WTC11 (cell line): ENCODE results near the gene GRAMD2B. TPM values are rescaled to one million over a fixed set of nuclear protein-coding genes. Genes with fewer than 3 reads are reported as not detected.

Experiments
- ATAC-seq: fragments of 200-7000 bp; cut with Tn5 transposase; 2 replicates; pipeline ENCODE4 v1.10.0; 2021; ENCODE audit warnings: mild to moderate bottlenecking, moderate library complexity
- CTCF ChIA-PET: fragments of 300-600 bp; sonication (Branson Sonifier 250); formaldehyde crosslinking; loops from one replicate; lab custom pipeline; 2021; ENCODE audit warnings: antibody characterized with exemption; lab: Charles Lee
- POLR2A ChIA-PET: fragments of 350-600 bp; sonication (Branson Sonifier 250); formaldehyde crosslinking; loops from one replicate; lab custom pipeline; 2021; ENCODE audit warnings: antibody characterized with exemption; lab: Charles Lee
- DNase-seq: peaks from one replicate; pipeline ENCODE4 v3.0.0; 2021; ENCODE audit warnings: low spot score
- H3K27ac Mint-ChIP-seq: 2 replicates; pipeline ENCODE4 v1.8.0; 2021; ENCODE audit warnings: mixed read lengths
- H3K27me3 Mint-ChIP-seq: 2 replicates; pipeline ENCODE4 v1.8.0; 2021; ENCODE audit warnings: low read depth, mild to moderate bottlenecking, moderate library complexity, mixed read lengths
- H3K36me3 Mint-ChIP-seq: 2 replicates; pipeline ENCODE4 v1.8.0; 2021; ENCODE audit warnings: mixed read lengths
- H3K4me1 Mint-ChIP-seq: 2 replicates; pipeline ENCODE4 v1.8.0; 2022; ENCODE audit warnings: mixed read lengths
- H3K4me3 Mint-ChIP-seq: 2 replicates; pipeline ENCODE4 v1.8.0; 2021; ENCODE audit warnings: mild to moderate bottlenecking, moderate library complexity, mixed read lengths
- H3K9me3 Mint-ChIP-seq: 2 replicates; pipeline ENCODE4 v1.8.0; 2021; ENCODE audit warnings: mixed read lengths
- ATF1 ChIP-seq: sonication (generic); formaldehyde crosslinking; IDR thresholded peaks from 2 replicates; pipeline ENCODE4 v1.8.1; 2023; ENCODE audit warnings: mild to moderate bottlenecking, moderate library complexity, missing genetic modification reagents
- ATF2 ChIP-seq: sonication (generic); formaldehyde crosslinking; IDR thresholded peaks from 2 replicates; pipeline ENCODE4 v1.8.1; 2022; ENCODE audit warnings: low read depth, missing genetic modification reagents, borderline replicate concordance
- FOXK1 ChIP-seq: sonication (generic); formaldehyde crosslinking; IDR thresholded peaks from 2 replicates; pipeline ENCODE4 v1.8.0; 2022; ENCODE audit warnings: mild to moderate bottlenecking, moderate library complexity, missing genetic modification reagents
- JAZF1 ChIP-seq: fragments of 250-450 bp; sonication (Bioruptor Pico); IDR thresholded peaks from 2 replicates; pipeline ENCODE4 v1.9.0; 2021; ENCODE audit warnings: moderate library complexity, mild to moderate bottlenecking, inconsistent platforms
- KAT7 ChIP-seq: sonication (generic); formaldehyde crosslinking; IDR thresholded peaks from 2 replicates; pipeline ENCODE4 v1.8.1; 2023; ENCODE audit warnings: missing genetic modification reagents, mild to moderate bottlenecking, borderline replicate concordance
- MXD4 ChIP-seq: fragments of 250-450 bp; sonication (Bioruptor Pico); IDR thresholded peaks from 2 replicates; pipeline ENCODE4 v1.8.0; 2021; ENCODE audit warnings: mild to moderate bottlenecking, moderate library complexity, borderline replicate concordance
- NR2C2 ChIP-seq: sonication (generic); formaldehyde crosslinking; IDR thresholded peaks from 2 replicates; pipeline ENCODE4 v1.8.0; 2022; ENCODE audit warnings: mild to moderate bottlenecking, missing genetic modification reagents
- PRDM15 ChIP-seq: sonication (generic); formaldehyde crosslinking; IDR thresholded peaks from 2 replicates; pipeline ENCODE4 v1.8.0; 2022; ENCODE audit warnings: missing genetic modification reagents
- RORB ChIP-seq: fragments of 250-450 bp; sonication (Bioruptor Pico); IDR thresholded peaks from 2 replicates; pipeline ENCODE4 v1.9.0; 2021; ENCODE audit warnings: mild to moderate bottlenecking
- STAT6 ChIP-seq: sonication (generic); formaldehyde crosslinking; conservative IDR thresholded peaks from 2 replicates; pipeline ENCODE4 v1.8.1; 2023; ENCODE audit warnings: mild to moderate bottlenecking, low read depth, missing genetic modification reagents, moderate library complexity
- USF2 ChIP-seq: sonication (generic); formaldehyde crosslinking; IDR thresholded peaks from 2 replicates; pipeline ENCODE4 v1.8.1; 2023; ENCODE audit warnings: mild to moderate bottlenecking, missing genetic modification reagents, moderate library complexity
- ZNF219 ChIP-seq: sonication (generic); formaldehyde crosslinking; IDR thresholded peaks from 2 replicates; pipeline ENCODE4 v1.8.0; 2023; ENCODE audit warnings: missing genetic modification reagents, mild to moderate bottlenecking, borderline replicate concordance
- ZNF281 ChIP-seq: sonication (generic); formaldehyde crosslinking; IDR thresholded peaks from 2 replicates; pipeline ENCODE4 v1.8.0; 2023; ENCODE audit warnings: mild to moderate bottlenecking, missing genetic modification reagents
- ZNF425 ChIP-seq: fragments of 250-450 bp; sonication (Bioruptor Pico); conservative IDR thresholded peaks from 2 replicates; pipeline ENCODE4 v1.9.0; 2021; ENCODE audit warnings: mild to moderate bottlenecking
- ZNF671 ChIP-seq: fragments of 250-450 bp; sonication (Bioruptor Pico); IDR thresholded peaks from 2 replicates; pipeline ENCODE4 v1.8.0; 2021; ENCODE audit warnings: mild to moderate bottlenecking
- ZSCAN18 ChIP-seq: fragments of 250-450 bp; sonication (Bioruptor Pico); IDR thresholded peaks from 2 replicates; pipeline ENCODE4 v2.1.2; 2022; ENCODE audit warnings: mild to moderate bottlenecking, moderate library complexity
- total RNA-seq: library from RNA; stranded (reverse); gene quantifications from 3 replicates; pipeline ENCODE4 v1.2.3, GENCODE V29; 2021

The GRAMD2B gene
- total RNA-seq, 1 experiment from 2014 or later, result 11.6 TPM

- no peak for DNase-seq
- ATAC-seq, result no peak
- no peak for TF ChIP-seq FOXK1 (CRISPR knock-in tag)
- no peak for TF ChIP-seq RORB (CRISPR knock-in tag)
- TF ChIP-seq ZNF281 (CRISPR knock-in tag), result no peak
- TF ChIP-seq ZSCAN18 (CRISPR knock-in tag), result no peak
- no peak for TF ChIP-seq ATF2 (CRISPR knock-in tag)
- no peak for TF ChIP-seq ATF1
- TF ChIP-seq NR2C2 (CRISPR knock-in tag), result no peak
- TF ChIP-seq ZNF425, result no peak
- TF ChIP-seq USF2 (CRISPR knock-in tag), result no peak
- no peak for TF ChIP-seq MXD4 (CRISPR knock-in tag)
- no peak for TF ChIP-seq ZNF671 (CRISPR knock-in tag)
- TF ChIP-seq ZNF219 (CRISPR knock-in tag), result no peak
- no peak for TF ChIP-seq STAT6
- ChIA-PET POLR2A (interaction anchor here (0.7 kb wide), 1 partner anchor 51 kb away, joined by 9 read pairs; no protein-coding TSS in a partner anchor), CTCF (interaction anchor here (0.7 to 2.6 kb wide), 5 partner anchors 35 to 1835 kb away, joined by 3 to 10 read pairs (median 6); partner anchors contain the start of gene ALDH7A1)
- Mint-ChIP-seq H3K27me3 (no peaks in the 10 kb centered on the region), H3K4me1 (peaks cover 4% of the 10 kb centered on the region; the same call in 1 of the 2 replicates), H3K36me3 (peaks cover 17% of the 10 kb centered on the region), H3K9me3 (no peaks in the 10 kb centered on the region), H3K4me3 (no peak overlapping the region), H3K27ac (peak overlapping the region; percentile 10; the same call in 1 of the 2 replicates)
Observed at GRCh38 chr5:126543009-126543408, 119.8 kb downstream of the GRAMD2B start.

GRCh38 chr5:126543660-126544059 is 120.5 kb downstream of the GRAMD2B start:
- ChIA-PET POLR2A (interaction anchor here (0.6 to 0.7 kb wide), 2 partner anchors 50 to 75 kb away, joined by 3 to 9 read pairs; no protein-coding TSS in a partner anchor), CTCF (interaction anchor here (0.7 to 2.6 kb wide), 7 partner anchors 11 to 1836 kb away, joined by 3 to 10 read pairs (median 5); partner anchors contain the start of gene ALDH7A1)
- H3K4me1 Mint-ChIP-seq, result peaks cover 1% of the 10 kb centered on the region; the same call in 1 of the 2 replicates
- H3K27me3 Mint-ChIP-seq, result no peaks in the 10 kb centered on the region
- H3K9me3 Mint-ChIP-seq, result no peaks in the 10 kb centered on the region
- H3K27ac Mint-ChIP-seq, result no peak overlapping the region
- H3K4me3 Mint-ChIP-seq, result no peak overlapping the region
- DNase-seq (no peak), ATAC-seq (no peak)
- peaks cover 17% of the 10 kb centered on the region for H3K36me3 Mint-ChIP-seq
- no peak for TF ChIP-seq JAZF1 (CRISPR knock-in tag)
- no peak for TF ChIP-seq KAT7 (CRISPR knock-in tag)
- TF ChIP-seq ZNF281 (CRISPR knock-in tag), result no peak
- no peak for TF ChIP-seq PRDM15 (CRISPR knock-in tag)
